Mammary epithelial cell (primary cell): ENCODE data around the gene WDR18.

Experiments
- CTCF ChIP-seq, 2 donors: IDR thresholded peaks in 1 of 2; conservative IDR thresholded peaks in 1 of 2; 2 replicates each; pipeline ENCODE4 v1.5.1; 2011 to 2012; ENCODE audit warnings: inconsistent platforms in 2 of 2, low read length in 2 of 2, mild to moderate bottlenecking in 2 of 2, control low read depth in 1 of 2, low read depth in 1 of 2; ENCODE audit not compliant: insufficient read depth in 1 of 2; ENCODE audit errors: extremely low read depth in 1 of 2
- EZH2 ChIP-seq: IDR thresholded peaks from 2 replicates; pipeline ENCODE4 v1.6.1; 2012; ENCODE audit warnings: low read length, inconsistent platforms, borderline replicate concordance

- TF ChIP-seq CTCF (conservative IDR thresholded peaks at IDR 0.05 in 1 of 2, IDR thresholded peaks at IDR 0.05 in 1 of 2; ENCODE audit: extremely low read depth in 1 of 2, insufficient read depth in 1 of 2, low read depth in 1 of 2, low read length in 2 of 2) = no peak
- TF ChIP-seq EZH2 = no peak
Observed at GRCh38 chr19:995051-995827, 11.1 kb downstream of the WDR18 start.
